HepG2 (cell line): ENCODE results near the gene PLPPR2. TPM values are rescaled to one million over a fixed set of nuclear protein-coding genes. Genes with fewer than 3 reads are reported as not detected.

Experiments
- CHD2 ChIP-seq: IDR thresholded peaks from 2 replicates; pipeline ENCODE4 v1.6.1; 2011; ENCODE audit warnings: low read depth, low read length, improper control_type of control experiment
- CREB1 ChIP-seq, 2 experiments: fragments of 450-650 bp in 1 of 2; IDR thresholded peaks; 2 replicates each; pipeline ENCODE4 v1.6.1; 2016 to 2017; ENCODE audit warnings: control low read depth in 1 of 2, mild to moderate bottlenecking in 1 of 2, missing compliant biosample characterization in 1 of 2, missing genetic modification characterization in 1 of 2
- EP300 ChIP-seq, 3 experiments: sonication (generic) in 1 of 3; formaldehyde crosslinking in 1 of 3; IDR thresholded peaks; 2 replicates each; pipeline versions ENCODE4 v1.5.1 to v1.6.1; 2011 to 2020; ENCODE audit warnings: low read depth in 2 of 3, low read length in 2 of 3, borderline replicate concordance in 1 of 3, improper control_type of control experiment in 1 of 3, mild to moderate bottlenecking in 1 of 3, missing genetic modification reagents in 1 of 3, moderate library complexity in 1 of 3
- GABPA ChIP-seq, 2 experiments: IDR thresholded peaks; 2 replicates each; pipeline ENCODE4 v1.6.1; 2011 to 2016; ENCODE audit warnings: low read depth in 2 of 2, low read length in 1 of 2, missing biosample characterization in 1 of 2, missing genetic modification characterization in 1 of 2
- GTF3A ChIP-seq: sonication (generic); formaldehyde crosslinking; conservative IDR thresholded peaks from 2 replicates; pipeline ENCODE4 v1.4.0; 2020; ENCODE audit warnings: mild to moderate bottlenecking, missing genetic modification reagents
- HMG20B ChIP-seq: conservative IDR thresholded peaks from 2 replicates; pipeline ENCODE4 v1.6.1; 2016; ENCODE audit warnings: missing genetic modification reagents, missing compliant biosample characterization
- LRRFIP1 ChIP-seq: sonication (generic); formaldehyde crosslinking; conservative IDR thresholded peaks from 2 replicates; pipeline ENCODE4 v1.4.0; 2020; ENCODE audit warnings: missing genetic modification reagents
- MZF1 ChIP-seq: sonication (generic); formaldehyde crosslinking; IDR thresholded peaks from 2 replicates; pipeline ENCODE4 v1.8.1; 2023; ENCODE audit warnings: mild to moderate bottlenecking, missing genetic modification reagents, borderline replicate concordance
- PCBP1 ChIP-seq: fragments of 200-400 bp; formaldehyde crosslinking; IDR thresholded peaks from 2 replicates; pipeline ENCODE4 v1.6.1; 2017; ENCODE audit warnings: mild to moderate bottlenecking, low read depth, low read length, borderline replicate concordance
- TP53 ChIP-seq: sonication (generic); formaldehyde crosslinking; conservative IDR thresholded peaks from 2 replicates; pipeline ENCODE4 v1.4.0; 2020; ENCODE audit warnings: missing genetic modification reagents
- ZNF101 ChIP-seq: sonication (generic); formaldehyde crosslinking; IDR thresholded peaks from 2 replicates; pipeline ENCODE4 v1.4.0; 2020; ENCODE audit warnings: mild to moderate bottlenecking, low read depth, missing genetic modification reagents, borderline replicate concordance
- ZNF549 ChIP-seq: sonication (generic); formaldehyde crosslinking; IDR thresholded peaks from 2 replicates; pipeline ENCODE4 v1.5.0; 2020; ENCODE audit warnings: missing genetic modification reagents
- ZNF792 ChIP-seq: IDR thresholded peaks from 2 replicates; pipeline ENCODE4 v1.6.1; 2016
- polyA plus RNA-seq, 8 experiments: library from polyadenylated mRNA; depleted of rRNA in 3 of 8; stranded (reverse) in 7 of 8; unstranded in 1 of 8; fragments of >200 nt; fragmentation: Illumina TruSeq in 4 of 8; extraction: Trizol in 4 of 8; gene quantifications; 2 replicates each; pipeline versions ENCODE4 v1.2.1 to v1.2.3, GENCODE V29; 2011 to 2016; ENCODE audit warnings: low read depth in 4 of 8, missing spikeins in 1 of 8, mixed read lengths in 1 of 8; ENCODE audit not compliant: insufficient read depth in 1 of 8
- total RNA-seq, 5 experiments: library from RNA; depleted of rRNA; stranded (reverse); fragments of >200 nt; fragmentation: Illumina TruSeq; extraction: Trizol; gene quantifications; 2 replicates each; pipeline ENCODE4 v1.2.3, GENCODE V29; 2016; ENCODE audit warnings: low read depth in 1 of 5
- TF ChIP-seq, protein P1 (sequence below): sonication (generic); formaldehyde crosslinking; IDR thresholded peaks from 2 replicates; pipeline ENCODE4 v1.4.0; 2020; ENCODE audit warnings: mild to moderate bottlenecking, missing genetic modification reagents
- TF ChIP-seq, protein P2 (sequence below): sonication (generic); formaldehyde crosslinking; IDR thresholded peaks from 2 replicates; pipeline ENCODE4 v1.8.0; 2022; ENCODE audit warnings: missing genetic modification reagents, mild to moderate bottlenecking, inconsistent platforms, borderline replicate concordance
- TF ChIP-seq, protein P3 (sequence below): sonication (generic); formaldehyde crosslinking; IDR thresholded peaks from 2 replicates; pipeline ENCODE4 v1.4.0; 2020; ENCODE audit warnings: mild to moderate bottlenecking, missing genetic modification reagents

PLPPR2 gene
- total and polyA plus RNA-seq, 2 of the 13 experiments (the other 11 are each of a cell fraction or from before 2014, with no cell fraction given) = 1.5 to 2.1 TPM

DNA sequence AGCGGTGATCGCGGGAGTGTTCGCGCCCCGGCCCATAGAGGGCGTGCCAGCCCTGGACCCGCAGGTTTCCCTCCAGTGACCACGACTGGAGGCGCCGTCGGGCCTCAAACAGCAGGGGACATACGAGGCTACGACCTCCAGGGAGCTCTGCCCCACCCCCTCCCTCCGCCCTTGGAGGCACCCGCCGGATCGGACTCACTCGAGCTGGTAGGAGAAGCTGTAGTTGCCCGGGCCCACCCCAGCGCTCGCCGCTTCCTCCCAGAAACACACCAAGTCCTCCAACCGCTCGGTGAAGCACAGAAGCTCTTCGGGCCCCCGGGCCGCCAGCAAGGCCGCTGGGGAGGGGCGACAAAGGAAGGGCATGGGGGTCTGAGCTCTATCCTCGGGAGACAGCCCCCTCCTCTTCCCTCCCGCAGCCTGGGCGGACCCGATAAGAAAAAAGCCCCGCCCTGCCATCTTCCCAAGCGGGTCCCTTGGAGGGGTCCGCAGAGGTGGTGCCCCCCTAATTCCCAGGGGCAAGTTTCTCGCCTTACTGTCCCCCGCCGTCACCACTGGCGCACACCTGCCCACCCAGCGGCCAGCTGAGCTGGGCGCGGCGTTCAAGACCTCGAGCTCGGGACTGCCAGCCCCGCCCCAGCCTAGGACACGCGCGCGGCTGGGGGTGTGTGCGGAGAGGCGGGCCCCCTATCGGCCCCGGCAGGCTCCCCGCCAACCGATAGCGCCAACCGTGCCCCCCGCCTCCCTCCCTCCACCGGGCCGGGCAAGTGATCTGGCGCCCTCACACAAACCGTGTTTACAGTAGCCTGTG lies 27.9 kb downstream of the PLPPR2 start (continued):
- TF ChIP-seq, protein P1, sequence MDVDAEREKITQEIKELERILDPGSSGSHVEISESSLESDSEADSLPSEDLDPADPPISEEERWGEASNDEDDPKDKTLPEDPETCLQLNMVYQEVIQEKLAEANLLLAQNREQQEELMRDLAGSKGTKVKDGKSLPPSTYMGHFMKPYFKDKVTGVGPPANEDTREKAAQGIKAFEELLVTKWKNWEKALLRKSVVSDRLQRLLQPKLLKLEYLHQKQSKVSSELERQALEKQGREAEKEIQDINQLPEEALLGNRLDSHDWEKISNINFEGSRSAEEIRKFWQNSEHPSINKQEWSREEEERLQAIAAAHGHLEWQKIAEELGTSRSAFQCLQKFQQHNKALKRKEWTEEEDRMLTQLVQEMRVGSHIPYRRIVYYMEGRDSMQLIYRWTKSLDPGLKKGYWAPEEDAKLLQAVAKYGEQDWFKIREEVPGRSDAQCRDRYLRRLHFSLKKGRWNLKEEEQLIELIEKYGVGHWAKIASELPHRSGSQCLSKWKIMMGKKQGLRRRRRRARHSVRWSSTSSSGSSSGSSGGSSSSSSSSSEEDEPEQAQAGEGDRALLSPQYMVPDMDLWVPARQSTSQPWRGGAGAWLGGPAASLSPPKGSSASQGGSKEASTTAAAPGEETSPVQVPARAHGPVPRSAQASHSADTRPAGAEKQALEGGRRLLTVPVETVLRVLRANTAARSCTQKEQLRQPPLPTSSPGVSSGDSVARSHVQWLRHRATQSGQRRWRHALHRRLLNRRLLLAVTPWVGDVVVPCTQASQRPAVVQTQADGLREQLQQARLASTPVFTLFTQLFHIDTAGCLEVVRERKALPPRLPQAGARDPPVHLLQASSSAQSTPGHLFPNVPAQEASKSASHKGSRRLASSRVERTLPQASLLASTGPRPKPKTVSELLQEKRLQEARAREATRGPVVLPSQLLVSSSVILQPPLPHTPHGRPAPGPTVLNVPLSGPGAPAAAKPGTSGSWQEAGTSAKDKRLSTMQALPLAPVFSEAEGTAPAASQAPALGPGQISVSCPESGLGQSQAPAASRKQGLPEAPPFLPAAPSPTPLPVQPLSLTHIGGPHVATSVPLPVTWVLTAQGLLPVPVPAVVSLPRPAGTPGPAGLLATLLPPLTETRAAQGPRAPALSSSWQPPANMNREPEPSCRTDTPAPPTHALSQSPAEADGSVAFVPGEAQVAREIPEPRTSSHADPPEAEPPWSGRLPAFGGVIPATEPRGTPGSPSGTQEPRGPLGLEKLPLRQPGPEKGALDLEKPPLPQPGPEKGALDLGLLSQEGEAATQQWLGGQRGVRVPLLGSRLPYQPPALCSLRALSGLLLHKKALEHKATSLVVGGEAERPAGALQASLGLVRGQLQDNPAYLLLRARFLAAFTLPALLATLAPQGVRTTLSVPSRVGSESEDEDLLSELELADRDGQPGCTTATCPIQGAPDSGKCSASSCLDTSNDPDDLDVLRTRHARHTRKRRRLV = no peak
- TF ChIP-seq GABPA (IDR thresholded peaks at IDR 0.05; ENCODE audit: low read depth, low read length) (no peak), GABPA (CRISPR knock-in tag; IDR thresholded peaks at IDR 0.05; ENCODE audit: low read depth) (no peak), GTF3A (no peak), HMG20B (no peak), TP53 (CRISPR knock-in tag) (no peak), CHD2 (no peak), MZF1 (CRISPR knock-in tag) (no peak), ZNF101 (CRISPR knock-in tag) (no peak), ZNF792 (no peak), EP300 (IDR thresholded peaks at IDR 0.05; ENCODE audit: low read depth in 2 of 2, low read length in 2 of 2) (no peak), EP300 (CRISPR knock-in tag; IDR thresholded peaks at IDR 0.05; ENCODE audit: borderline replicate concordance) (no peak), ZNF549 (CRISPR knock-in tag) (no peak), PCBP1 (no peak), LRRFIP1 (no peak), CREB1 (IDR thresholded peaks at IDR 0.05) (no peak), CREB1 (CRISPR knock-in tag; IDR thresholded peaks at IDR 0.05) (no peak)
- TF ChIP-seq, protein P2, sequence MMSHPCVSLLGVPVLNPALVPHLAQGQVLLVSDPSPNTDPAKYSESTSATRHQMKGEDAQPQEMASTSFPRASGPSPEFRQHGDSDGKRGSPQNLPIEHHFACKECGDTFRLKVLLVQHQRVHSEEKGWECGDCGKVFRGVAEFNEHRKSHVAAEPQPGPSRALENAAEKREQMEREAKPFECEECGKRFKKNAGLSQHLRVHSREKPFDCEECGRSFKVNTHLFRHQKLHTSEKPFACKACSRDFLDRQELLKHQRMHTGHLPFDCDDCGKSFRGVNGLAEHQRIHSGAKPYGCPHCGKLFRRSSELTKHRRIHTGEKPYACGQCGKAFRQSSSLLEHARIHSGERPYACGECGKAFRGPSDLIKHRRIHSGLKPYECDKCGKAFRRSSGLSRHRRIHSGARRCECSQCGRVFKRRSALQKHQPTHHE (CRISPR knock-in tag) = 0 out of 2 replicates have a peak, but pooled peaks have one; percentile 2
- TF ChIP-seq, protein P3, sequence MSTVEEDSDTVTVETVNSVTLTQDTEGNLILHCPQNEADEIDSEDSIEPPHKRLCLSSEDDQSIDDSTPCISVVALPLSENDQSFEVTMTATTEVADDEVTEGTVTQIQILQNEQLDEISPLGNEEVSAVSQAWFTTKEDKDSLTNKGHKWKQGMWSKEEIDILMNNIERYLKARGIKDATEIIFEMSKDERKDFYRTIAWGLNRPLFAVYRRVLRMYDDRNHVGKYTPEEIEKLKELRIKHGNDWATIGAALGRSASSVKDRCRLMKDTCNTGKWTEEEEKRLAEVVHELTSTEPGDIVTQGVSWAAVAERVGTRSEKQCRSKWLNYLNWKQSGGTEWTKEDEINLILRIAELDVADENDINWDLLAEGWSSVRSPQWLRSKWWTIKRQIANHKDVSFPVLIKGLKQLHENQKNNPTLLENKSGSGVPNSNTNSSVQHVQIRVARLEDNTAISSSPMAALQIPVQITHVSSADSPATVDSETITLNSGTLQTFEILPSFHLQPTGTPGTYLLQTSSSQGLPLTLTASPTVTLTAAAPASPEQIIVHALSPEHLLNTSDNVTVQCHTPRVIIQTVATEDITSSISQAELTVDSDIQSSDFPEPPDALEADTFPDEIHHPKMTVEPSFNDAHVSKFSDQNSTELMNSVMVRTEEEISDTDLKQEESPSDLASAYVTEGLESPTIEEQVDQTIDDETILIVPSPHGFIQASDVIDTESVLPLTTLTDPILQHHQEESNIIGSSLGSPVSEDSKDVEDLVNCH (CRISPR knock-in tag) = no peak
